Activated naive CD8-positive, alpha-beta T cell treated with anti-CD3 and anti-CD28 coated beads, Interleukin-2, amount 50 U/mL, for 24 hours (primary cell): ENCODE measurements around the gene TSEN15.

Experiments
- ATAC-seq: fragments of 150-1000 bp; cut with Tn5 transposase; one replicate; pipeline ENCODE4 v1.10.0; 2021
- DNase-seq: peaks from one replicate; pipeline ENCODE4 v3.0.0; 2021
- H3K27ac Mint-ChIP-seq: one replicate; pipeline ENCODE4 v1.8.0; 2021; ENCODE audit warnings: mild to moderate bottlenecking, mixed read lengths
- H3K27me3 Mint-ChIP-seq: one replicate; pipeline ENCODE4 v1.8.0; 2021; ENCODE audit warnings: mixed read lengths
- H3K36me3 Mint-ChIP-seq: one replicate; pipeline ENCODE4 v1.8.0; 2021; ENCODE audit warnings: low read depth, mixed read lengths
- H3K4me1 Mint-ChIP-seq: one replicate; pipeline ENCODE4 v1.8.0; 2021; ENCODE audit warnings: mixed read lengths
- H3K4me3 Mint-ChIP-seq: one replicate; pipeline ENCODE4 v1.8.0; 2021; ENCODE audit warnings: mild to moderate bottlenecking, moderate library complexity, mixed read lengths
- H3K9me3 Mint-ChIP-seq: one replicate; pipeline ENCODE4 v1.8.0; 2021; ENCODE audit warnings: mixed read lengths

Gene TSEN15

DNA sequence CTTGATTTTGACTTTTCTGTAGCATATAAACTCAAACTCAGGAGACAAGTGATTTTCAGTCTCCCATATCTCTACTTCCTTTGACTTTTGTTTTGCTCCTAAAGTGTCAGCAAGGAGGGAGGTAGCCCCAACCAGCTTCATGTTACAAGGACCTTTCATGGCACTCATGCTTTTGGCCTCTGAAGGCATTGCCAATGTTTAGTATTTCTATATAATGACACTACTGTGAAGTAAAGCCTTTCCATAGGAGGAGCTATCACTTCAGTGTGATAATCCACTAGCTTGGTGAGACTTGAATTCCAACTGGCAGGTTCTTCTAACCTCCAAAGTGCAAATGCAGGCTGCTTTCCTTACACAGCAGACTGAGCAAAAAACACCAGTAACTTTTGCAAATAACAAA, 28.4 kb upstream of the TSEN15 start:
- DNase-seq: no peak
- Mint-ChIP-seq H3K27me3 (peaks cover 1% of the 10 kb centered on the region), H3K9me3 (no peaks in the 10 kb centered on the region), H3K4me3 (no peak overlapping the region), H3K4me1 (no peaks in the 10 kb centered on the region), H3K36me3 (no peaks in the 10 kb centered on the region), H3K27ac (no peak overlapping the region)
- no peak for ATAC-seq

DNA sequence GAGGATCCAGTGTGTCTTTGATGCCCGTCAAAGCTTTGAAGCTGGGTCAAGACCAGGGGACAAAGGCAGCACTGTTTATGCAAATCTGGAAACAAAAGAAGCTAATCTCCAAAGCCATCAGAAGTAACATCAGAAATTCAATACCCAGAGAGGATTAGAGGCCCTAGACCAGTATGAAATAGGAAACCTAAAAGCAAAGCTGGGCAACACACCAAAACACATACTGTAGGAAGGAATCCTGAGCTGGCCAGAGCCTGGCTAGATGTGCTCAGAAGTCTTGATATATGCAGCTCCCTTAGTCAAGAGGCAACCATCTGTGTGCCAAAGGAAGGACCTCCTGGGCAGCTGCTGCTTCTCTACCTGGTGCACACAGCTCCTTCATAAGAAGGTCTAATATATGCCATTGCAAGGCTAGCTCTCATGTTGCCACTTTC, 26.3 kb upstream of the TSEN15 start:
- no peaks in the 10 kb centered on the region for H3K36me3 Mint-ChIP-seq
- no peak overlapping the region for H3K27ac Mint-ChIP-seq
- H3K4me1 Mint-ChIP-seq: no peaks in the 10 kb centered on the region
- peaks cover 9% of the 10 kb centered on the region for H3K27me3 Mint-ChIP-seq
- ATAC-seq (no peak), DNase-seq (no peak)
- no peak overlapping the region for H3K4me3 Mint-ChIP-seq
- no peaks in the 10 kb centered on the region for H3K9me3 Mint-ChIP-seq

DNA sequence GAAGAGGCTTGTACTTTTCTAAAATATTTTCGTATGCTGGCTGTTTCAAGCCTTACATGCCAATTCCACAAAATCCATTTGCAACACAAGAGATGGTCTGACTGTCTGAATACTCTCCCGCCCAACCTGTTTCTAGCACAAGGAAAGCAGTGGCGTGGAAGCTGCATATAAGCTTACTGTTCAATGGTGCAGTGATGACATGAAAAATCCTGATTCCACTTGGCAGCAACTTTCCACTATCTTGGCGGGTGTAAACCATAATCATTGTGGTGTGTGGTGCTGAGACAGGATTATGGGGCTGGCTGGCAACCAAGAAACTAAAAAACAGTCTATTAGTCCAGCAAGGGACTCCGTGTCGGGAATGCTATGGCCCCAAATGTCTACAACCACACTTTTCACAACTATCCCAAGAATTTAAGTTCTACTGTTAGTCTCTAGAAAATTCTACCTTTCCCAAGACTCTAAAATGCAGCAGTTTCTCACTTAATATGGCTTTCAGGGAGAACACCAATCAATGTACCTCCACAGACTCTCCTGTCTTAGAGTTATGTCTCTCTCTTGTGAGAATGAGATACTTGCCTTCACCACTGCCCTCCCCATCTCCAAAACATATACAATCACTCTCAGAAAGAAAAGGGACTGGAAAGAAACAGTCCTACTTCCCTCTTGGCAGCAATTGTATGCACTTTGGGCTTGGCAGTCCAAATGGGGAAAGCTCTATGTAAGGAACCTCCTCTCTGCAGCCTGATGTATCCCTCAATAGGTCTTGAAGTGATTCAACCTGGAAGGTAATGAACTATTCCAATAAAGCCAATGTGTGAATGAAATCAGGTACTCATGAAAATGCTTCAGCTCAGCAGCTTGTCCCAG, 23.5 kb upstream of the TSEN15 start:
- ATAC-seq (no peak), DNase-seq (no peak)
- Mint-ChIP-seq H3K36me3 (no peaks in the 10 kb centered on the region), H3K9me3 (no peaks in the 10 kb centered on the region), H3K27ac (no peak overlapping the region), H3K4me3 (no peak overlapping the region), H3K4me1 (no peaks in the 10 kb centered on the region), H3K27me3 (peaks cover 17% of the 10 kb centered on the region)

DNA sequence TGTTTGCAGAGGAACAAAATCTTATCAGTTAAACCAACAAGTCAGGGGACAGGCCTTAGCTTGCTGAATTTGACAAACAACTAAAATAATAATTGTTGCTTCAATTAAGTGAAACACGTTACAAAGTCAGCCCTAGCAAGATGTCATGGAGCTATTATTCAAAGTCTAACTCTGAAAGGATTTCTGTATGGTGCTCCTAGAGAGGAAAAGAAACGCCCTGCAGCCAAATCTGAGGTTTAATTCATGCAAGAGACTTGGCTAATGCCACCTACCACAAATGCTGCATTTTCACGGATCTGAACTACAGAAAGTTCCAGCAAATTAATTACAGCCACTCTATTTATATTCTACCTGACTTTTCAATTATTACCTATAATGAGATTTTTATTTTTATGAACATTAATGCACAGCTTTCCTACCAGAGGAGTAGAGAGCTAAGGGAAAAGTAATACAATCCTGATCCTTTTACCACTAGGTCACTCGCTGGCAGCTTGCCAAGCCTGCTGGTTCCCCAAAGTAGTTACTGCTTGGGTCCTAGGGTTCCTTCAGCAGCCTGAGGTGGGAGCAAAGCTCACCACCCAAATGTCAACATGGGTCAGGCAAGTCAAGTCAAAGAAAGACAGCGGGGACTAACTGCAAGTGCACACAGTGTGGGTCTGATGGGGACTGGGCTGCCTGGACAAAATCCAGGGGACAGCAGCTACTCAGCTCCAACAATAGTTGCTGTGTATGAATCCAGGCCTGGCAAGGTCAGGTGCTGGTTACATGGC, 22.5 kb upstream of the TSEN15 start:
- peaks cover 25% of the 10 kb centered on the region for H3K27me3 Mint-ChIP-seq

DNA sequence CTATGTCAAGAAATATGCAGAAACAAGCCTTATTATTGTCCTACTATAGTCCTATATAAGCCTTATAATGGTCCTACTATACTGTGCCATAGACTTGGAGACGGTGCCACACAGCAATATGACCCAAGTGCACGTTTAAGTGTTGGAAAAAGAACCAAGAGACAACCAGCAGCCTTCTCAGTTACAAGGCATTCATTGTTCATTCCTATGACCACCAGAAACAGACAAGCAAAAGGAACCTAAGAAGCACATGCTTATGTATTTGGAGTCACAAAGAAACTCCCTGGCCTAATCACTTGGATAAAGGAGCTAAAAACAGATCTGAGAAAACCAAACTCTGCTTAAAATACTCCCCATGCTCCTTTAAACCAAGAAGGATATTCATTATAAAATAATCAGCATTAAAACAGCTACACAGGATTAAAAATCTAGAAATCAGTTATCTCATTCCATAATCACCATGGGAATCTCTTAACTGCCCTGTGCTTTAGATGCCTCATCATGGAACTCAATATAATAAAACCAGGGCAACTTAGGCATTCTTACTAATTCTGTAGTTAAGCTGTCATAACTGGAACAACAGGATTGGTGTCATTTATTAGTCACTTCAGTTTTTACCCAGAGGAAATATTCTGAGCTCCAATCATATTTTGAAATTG, 21.0 kb upstream of the TSEN15 start:
- peaks cover 2% of the 10 kb centered on the region for H3K4me1 Mint-ChIP-seq
- H3K27ac Mint-ChIP-seq: no peak overlapping the region
- DNase-seq (no peak), ATAC-seq (no peak)
- peaks cover 36% of the 10 kb centered on the region for H3K27me3 Mint-ChIP-seq
- H3K9me3 Mint-ChIP-seq: no peaks in the 10 kb centered on the region
- H3K4me3 Mint-ChIP-seq: no peak overlapping the region
- H3K36me3 Mint-ChIP-seq: no peaks in the 10 kb centered on the region

More for the DNA sequence above, 22.5 kb upstream of the TSEN15 start:
- Mint-ChIP-seq H3K4me1 (no peaks in the 10 kb centered on the region), H3K4me3 (no peak overlapping the region), H3K27ac (no peak overlapping the region), H3K9me3 (no peaks in the 10 kb centered on the region), H3K36me3 (no peaks in the 10 kb centered on the region)
- ATAC-seq (no peak), DNase-seq (no peak)

DNA sequence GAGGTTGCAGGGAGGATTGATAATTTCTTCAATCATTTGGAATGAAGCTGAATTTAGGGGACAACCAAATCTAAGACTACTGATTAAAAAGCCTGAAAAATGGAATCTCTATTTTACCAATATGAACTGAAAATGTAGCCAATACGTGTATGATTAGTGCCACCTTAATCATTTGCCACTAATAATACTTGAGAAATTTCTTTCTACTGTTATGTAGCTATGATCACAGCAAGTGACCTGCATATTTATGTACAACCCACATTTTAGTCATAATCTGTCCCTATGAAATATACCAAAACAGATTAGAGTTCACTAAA, 20.5 kb upstream of the TSEN15 start:
- Mint-ChIP-seq H3K9me3 (no peaks in the 10 kb centered on the region), H3K4me1 (peaks cover 2% of the 10 kb centered on the region), H3K36me3 (no peaks in the 10 kb centered on the region), H3K4me3 (no peak overlapping the region), H3K27me3 (peaks cover 41% of the 10 kb centered on the region), H3K27ac (no peak overlapping the region)
- no peak for DNase-seq
- ATAC-seq: no peak

DNA sequence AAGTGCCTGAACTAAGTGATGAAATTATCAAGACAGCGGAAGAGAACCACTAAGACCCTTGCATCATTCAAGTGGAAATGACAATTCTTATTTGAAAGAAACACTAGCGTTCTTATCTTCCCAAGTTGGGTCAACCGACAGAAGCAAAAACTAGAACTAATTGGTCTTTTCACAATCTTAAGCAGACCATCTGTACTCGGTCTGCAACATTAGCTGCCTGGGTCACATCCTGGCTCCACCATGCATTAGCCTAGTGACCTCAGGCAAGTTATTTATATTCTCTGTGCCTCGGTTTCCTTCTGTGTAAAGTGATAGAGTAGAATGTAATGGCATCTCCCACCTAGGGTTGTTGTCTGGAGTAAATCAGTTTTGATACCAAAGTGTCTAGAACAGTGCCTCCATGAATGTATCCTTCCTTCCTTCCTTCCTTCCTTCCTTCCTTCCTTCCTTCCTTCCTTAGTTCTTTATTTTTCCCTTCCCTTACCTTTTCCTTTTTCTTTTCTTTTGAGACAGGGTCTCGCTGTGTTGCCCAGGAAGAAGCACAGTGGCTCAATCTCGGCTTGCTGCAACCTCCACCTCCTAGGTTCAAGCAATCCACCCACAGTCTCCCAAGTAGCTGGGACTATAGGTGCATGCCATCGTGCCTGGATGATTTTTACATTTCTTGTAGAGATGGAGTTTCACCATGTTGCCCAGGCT, 20.0 kb upstream of the TSEN15 start:
- H3K36me3 Mint-ChIP-seq: no peaks in the 10 kb centered on the region
- ATAC-seq: no peak
- peaks cover 4% of the 10 kb centered on the region for H3K4me1 Mint-ChIP-seq
- no peak overlapping the region for H3K27ac Mint-ChIP-seq
- no peaks in the 10 kb centered on the region for H3K9me3 Mint-ChIP-seq
- peaks cover 46% of the 10 kb centered on the region for H3K27me3 Mint-ChIP-seq
- no peak overlapping the region for H3K4me3 Mint-ChIP-seq
- no peak for DNase-seq

DNA sequence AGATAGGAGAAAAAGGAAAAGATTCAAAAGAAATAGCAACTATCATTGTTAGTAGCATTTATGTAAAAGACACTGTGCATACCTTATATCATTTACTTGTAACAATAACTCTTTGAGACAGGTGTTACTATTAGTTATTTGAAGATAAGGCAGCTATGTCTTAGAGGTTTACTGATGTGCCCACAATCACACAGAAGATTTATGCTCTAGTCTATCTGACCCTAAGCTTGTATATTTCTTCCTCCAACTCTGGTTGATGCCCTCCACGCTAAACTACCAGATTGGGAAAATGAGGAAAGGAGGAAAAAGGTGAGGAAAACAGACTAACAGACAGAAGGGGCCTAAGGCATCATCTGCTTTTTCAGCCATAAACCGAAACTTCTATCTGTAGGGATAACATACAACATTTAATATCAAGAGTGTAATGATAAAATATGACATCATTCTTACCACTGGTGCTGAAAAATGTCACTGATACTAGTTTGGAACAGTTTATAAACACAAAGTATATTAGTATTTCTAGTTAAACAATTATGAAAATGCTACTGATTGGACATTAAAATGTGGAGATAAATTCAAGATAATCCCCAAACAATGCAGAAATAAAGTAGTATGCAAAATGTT, 19.1 kb upstream of the TSEN15 start:
- H3K36me3 Mint-ChIP-seq: no peaks in the 10 kb centered on the region
- H3K27ac Mint-ChIP-seq: no peak overlapping the region
- peaks cover 47% of the 10 kb centered on the region for H3K27me3 Mint-ChIP-seq
- no peaks in the 10 kb centered on the region for H3K9me3 Mint-ChIP-seq
- ATAC-seq: no peak
- DNase-seq: no peak
- no peak overlapping the region for H3K4me3 Mint-ChIP-seq
- peaks cover 4% of the 10 kb centered on the region for H3K4me1 Mint-ChIP-seq

DNA sequence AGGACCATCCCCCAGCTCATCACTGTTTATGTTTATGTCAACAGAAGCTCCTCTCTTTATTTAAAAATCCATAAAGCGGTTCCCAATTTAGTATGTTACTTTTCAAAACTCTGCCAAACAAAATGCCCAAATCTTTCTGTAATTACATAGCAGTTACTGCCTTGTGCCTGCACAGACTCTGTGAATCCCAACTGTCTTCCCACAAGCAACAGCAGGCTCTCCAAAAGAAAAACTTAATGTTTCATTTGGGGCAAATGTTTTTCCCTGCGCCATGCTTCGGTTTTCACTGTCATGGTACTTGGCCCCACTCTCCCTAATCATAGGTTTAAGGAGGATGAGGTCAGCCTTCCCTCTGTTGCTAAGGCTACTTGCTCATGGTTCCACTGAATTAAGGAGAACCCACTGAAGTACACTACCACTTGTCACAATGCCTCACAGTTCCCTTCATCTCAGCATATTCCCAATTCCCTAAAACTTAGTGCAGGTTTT, 18.6 kb upstream of the TSEN15 start:
- Mint-ChIP-seq H3K9me3 (no peaks in the 10 kb centered on the region), H3K27ac (no peak overlapping the region), H3K4me1 (peaks cover 9% of the 10 kb centered on the region), H3K4me3 (no peak overlapping the region), H3K27me3 (peaks cover 51% of the 10 kb centered on the region), H3K36me3 (no peaks in the 10 kb centered on the region)
- no peak for DNase-seq
- no peak for ATAC-seq

DNA sequence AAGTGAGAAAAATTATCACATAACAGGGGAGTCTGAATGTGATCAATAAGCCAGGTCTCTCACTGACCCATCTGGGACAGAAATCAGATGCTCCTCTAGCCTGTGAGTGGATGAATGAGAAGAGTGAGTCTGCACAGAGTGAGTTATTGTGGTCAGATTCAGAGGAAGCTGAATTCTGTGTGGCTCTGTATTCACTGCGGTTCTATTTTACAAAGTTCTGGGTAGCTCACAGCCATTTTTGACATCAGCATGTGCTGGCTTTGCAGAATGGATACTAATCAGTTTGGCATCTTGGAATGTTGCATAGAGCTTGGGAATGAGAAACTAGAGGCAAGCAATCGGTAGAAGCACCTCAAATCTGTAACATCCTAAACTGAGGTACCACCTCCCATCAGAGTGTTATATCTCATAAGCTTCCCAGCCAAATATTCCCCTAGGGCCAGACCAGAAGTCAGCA, 17.8 kb upstream of the TSEN15 start:
- no peak overlapping the region for H3K27ac Mint-ChIP-seq

DNA sequence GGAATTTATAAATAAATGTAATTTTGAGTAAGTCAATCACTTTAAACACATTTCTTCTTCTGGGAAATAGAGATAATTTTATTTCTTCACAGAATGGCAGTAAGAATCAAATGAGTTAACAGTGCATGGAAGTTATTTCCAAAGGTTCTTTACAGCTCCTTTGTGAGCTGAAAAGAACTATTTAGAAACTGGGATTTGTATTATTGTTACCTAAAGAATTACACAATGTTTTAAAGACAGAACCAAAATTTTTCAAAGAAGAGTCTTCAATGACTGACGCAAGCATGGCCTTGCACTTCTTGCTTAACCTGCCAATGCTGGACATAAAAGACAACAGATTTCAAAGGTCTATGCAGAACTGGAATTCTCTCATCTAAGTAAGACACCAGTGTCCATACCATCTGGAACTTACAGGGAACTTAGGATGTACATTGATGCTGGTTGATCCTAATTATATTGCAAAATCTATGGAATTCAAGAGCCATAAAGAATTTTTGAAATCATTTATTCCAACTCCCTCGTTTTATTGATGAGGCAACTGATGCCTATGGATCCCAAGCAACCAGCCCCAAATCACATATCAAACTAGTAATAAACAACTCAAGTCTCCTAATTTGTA, 16.7 kb upstream of the TSEN15 start:
- H3K4me3 Mint-ChIP-seq: no peak overlapping the region
- ATAC-seq (no peak), DNase-seq (no peak)
- peaks cover 13% of the 10 kb centered on the region for H3K4me1 Mint-ChIP-seq
- H3K27ac Mint-ChIP-seq: no peak overlapping the region
- no peaks in the 10 kb centered on the region for H3K9me3 Mint-ChIP-seq
- peaks cover 58% of the 10 kb centered on the region for H3K27me3 Mint-ChIP-seq
- H3K36me3 Mint-ChIP-seq: no peaks in the 10 kb centered on the region

More for the DNA sequence above, 17.8 kb upstream of the TSEN15 start:
- Mint-ChIP-seq H3K27me3 (peaks cover 50% of the 10 kb centered on the region), H3K4me1 (peaks cover 13% of the 10 kb centered on the region), H3K9me3 (no peaks in the 10 kb centered on the region), H3K36me3 (no peaks in the 10 kb centered on the region), H3K4me3 (no peak overlapping the region)
- ATAC-seq (peak; percentile 45), DNase-seq (no peak)

DNA sequence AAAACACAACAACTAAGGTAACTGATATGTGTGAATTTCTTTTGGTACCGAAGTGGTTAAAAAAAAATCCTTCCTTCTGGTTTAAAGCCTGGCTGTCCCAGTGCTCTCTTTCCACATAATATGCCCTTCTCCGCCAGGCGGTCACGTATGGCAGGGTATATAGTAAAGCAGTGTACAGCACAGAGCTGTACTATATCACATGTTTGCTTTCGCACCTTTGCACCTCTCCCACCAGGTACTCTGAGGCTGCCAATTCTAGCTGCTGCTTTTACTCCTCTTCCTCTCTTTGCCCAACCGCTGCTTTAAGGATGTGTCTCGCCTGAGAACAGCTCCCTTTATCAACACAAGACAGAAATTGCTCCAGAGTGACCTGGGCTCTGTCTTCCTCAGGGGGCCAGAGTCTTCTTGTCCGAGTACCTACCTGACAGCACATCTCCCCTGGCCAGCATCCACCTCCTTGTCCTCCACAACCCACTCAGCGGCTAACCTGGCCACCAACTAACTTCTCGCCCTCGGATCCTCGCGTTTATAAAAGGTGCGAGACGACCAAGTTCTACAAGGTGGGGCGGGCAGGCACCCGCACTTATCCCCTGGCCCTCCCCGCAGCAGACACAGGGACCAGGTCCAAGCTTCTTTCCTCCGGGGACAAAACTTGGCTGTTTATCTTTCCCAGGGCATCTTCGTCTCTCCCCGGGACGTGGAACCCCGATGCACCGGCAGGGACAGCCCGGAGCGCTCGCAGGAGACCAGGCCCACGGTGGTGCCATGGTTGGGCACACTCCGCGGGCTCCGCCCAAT, 15.6 kb upstream of the TSEN15 start:
- ATAC-seq (no peak), DNase-seq (no peak)
- peaks cover 13% of the 10 kb centered on the region for H3K4me1 Mint-ChIP-seq
- H3K9me3 Mint-ChIP-seq: no peaks in the 10 kb centered on the region
- H3K36me3 Mint-ChIP-seq: no peaks in the 10 kb centered on the region
- H3K27ac Mint-ChIP-seq: no peak overlapping the region
- H3K4me3 Mint-ChIP-seq: peak overlapping the region; percentile 62
- peaks cover 65% of the 10 kb centered on the region for H3K27me3 Mint-ChIP-seq

DNA sequence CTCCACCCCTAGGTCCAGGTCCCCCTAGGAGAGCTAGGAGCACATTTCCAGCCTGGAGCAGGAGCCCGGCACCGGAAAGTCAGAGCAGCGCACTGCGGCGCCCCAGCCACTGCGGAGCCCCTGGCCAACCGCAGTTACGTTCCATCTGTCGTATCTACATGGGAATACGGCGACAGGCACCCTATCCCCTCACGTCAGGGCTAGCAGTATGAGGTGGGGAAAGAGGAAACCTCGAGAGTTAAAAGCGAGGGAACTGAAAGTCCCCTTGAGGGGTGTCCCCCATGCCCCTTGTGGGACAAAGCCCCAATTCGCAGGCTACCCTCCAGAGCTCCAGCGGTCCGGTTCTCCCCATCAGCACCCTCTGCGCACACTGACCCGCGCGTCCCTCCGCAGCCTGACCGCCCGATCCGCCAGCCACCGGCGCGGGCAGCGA, 15.0 kb upstream of the TSEN15 start:
- peaks cover 68% of the 10 kb centered on the region for H3K27me3 Mint-ChIP-seq
- H3K27ac Mint-ChIP-seq: no peak overlapping the region
- H3K4me1 Mint-ChIP-seq: peaks cover 13% of the 10 kb centered on the region

More for the DNA sequence above, 15.0 kb upstream of the TSEN15 start:
- ATAC-seq (peak; percentile 18), DNase-seq (peak; percentile 14)
- no peaks in the 10 kb centered on the region for H3K36me3 Mint-ChIP-seq
- H3K4me3 Mint-ChIP-seq: peak overlapping the region; percentile 62
- H3K9me3 Mint-ChIP-seq: no peaks in the 10 kb centered on the region
